ENCODE measurements around the gene FGFR2. TPM values are rescaled to one million over a fixed set of nuclear protein-coding genes. Genes with fewer than 3 reads are reported as not detected.

Gene FGFR2
- total RNA-seq, 1 experiment from 2014 or later: 135 TPM

GRCh38 chr10:121428867-121429266 lies 169.4 kb downstream of the FGFR2 start:
- H2BK5ac ChIP-seq (ENCODE audit: insufficient read length, low read length): no peak overlapping the region
- H3K23me2 ChIP-seq (ENCODE audit: insufficient read length, low read depth, low read length, poor library complexity, severe bottlenecking): no peaks in the 10 kb centered on the region
- H2BK20ac ChIP-seq (ENCODE audit: low read depth, low read length, poor library complexity, severe bottlenecking): no peak overlapping the region
- no peaks in the 10 kb centered on the region for H3K4me1 ChIP-seq (ENCODE audit: insufficient read depth, low read length)
- no peaks in the 10 kb centered on the region for H3K9me3 ChIP-seq (ENCODE audit: control insufficient read depth, low read depth, low read length)
- no peak overlapping the region for H3T11ph ChIP-seq (ENCODE audit: low read length)
- no peak overlapping the region for H3K27ac ChIP-seq (ENCODE audit: insufficient read length, low read depth, low read length)
- no peaks in the 10 kb centered on the region; a peak in 2 of 5 replicates for H3K9me3 Mint-ChIP-seq
- H3K27me3 Mint-ChIP-seq (ENCODE audit: low read depth): peaks cover 3% of the 10 kb centered on the region
- no CpG with 5 or more reads among the region's 1 CpG for WGBS (ENCODE audit: extremely low coverage, insufficient read length, low lambda C conversion rate)
- no peak for DNase-seq
- H4K5ac ChIP-seq (ENCODE audit: insufficient read length, low read depth, low read length): no peak overlapping the region
- H2BK12ac ChIP-seq (ENCODE audit: insufficient read length, low read depth, low read length): no peak overlapping the region
- no peaks in the 10 kb centered on the region for H3K79me2 ChIP-seq (ENCODE audit: insufficient read depth, low read length)
- H2AK5ac ChIP-seq (ENCODE audit: insufficient read length, low read length): no peak overlapping the region
- H3K56ac ChIP-seq (ENCODE audit: insufficient read length, low read depth, low read length): no peak overlapping the region
- H3K18ac ChIP-seq (ENCODE audit: insufficient read length, low read depth, low read length): no peak overlapping the region
- no peaks in the 10 kb centered on the region for H3K4me1 Mint-ChIP-seq
- H3K14ac ChIP-seq (ENCODE audit: insufficient read depth, low read length): no peak overlapping the region
- no peak overlapping the region for H2BK120ac ChIP-seq (ENCODE audit: low read depth, low read length, poor library complexity, severe bottlenecking)
- H3K36me3 Mint-ChIP-seq (ENCODE audit: insufficient read depth in 1 of 3, low read depth in 3 of 3): peaks cover 0 to under 1% (median 0%) of the 10 kb centered on the region in 3 experiments; a peak in 2 of 7 replicates
- H3K79me1 ChIP-seq (ENCODE audit: insufficient read depth, low read depth, low read length, poor library complexity, severe bottlenecking): no peaks in the 10 kb centered on the region
- no peak overlapping the region for H3K27ac Mint-ChIP-seq
- no peak overlapping the region for H3K9ac ChIP-seq (ENCODE audit: extremely low read depth, insufficient read length, low read length)
- TF ChIP-seq CTCF (conservative IDR thresholded peaks at IDR 0.05): no peak
- no peaks in the 10 kb centered on the region for H4K20me1 ChIP-seq (ENCODE audit: control insufficient read depth, insufficient read depth, insufficient read length)
- H3K4me3 Mint-ChIP-seq: no peak overlapping the region
- H2AFZ ChIP-seq (ENCODE audit: low read length): no peak overlapping the region
- no peak overlapping the region for H4K91ac ChIP-seq (ENCODE audit: insufficient read length, low read depth, low read length)
- H3K4me2 ChIP-seq (ENCODE audit: insufficient read depth, insufficient read length, low read length): no peak overlapping the region
- no peak overlapping the region for H4K8ac ChIP-seq (replicated peaks; ENCODE audit: insufficient read length, low read depth, low read length)
- H2BK15ac ChIP-seq (ENCODE audit: low read depth, low read length): no peak overlapping the region
- H3K27me3 ChIP-seq (ENCODE audit: insufficient read depth, low read length): no peaks in the 10 kb centered on the region
- no peak overlapping the region for H3K23ac ChIP-seq (ENCODE audit: insufficient read length, low read depth, low read length)
- no peak overlapping the region for H3K4ac ChIP-seq (ENCODE audit: low read depth, low read length)

Measured in H9 (cell line).